Stimulated activated CD8-positive, alpha-beta memory T cell treated with anti-CD3 and anti-CD28 coated beads, Interleukin-12 subunit alpha, Interleukin-12 subunit beta, amount 100 ng/mL, for 1 hour (primary cell): ENCODE data around the gene SPTBN5.

Source experiments
- DNase-seq: peaks from one replicate; pipeline ENCODE4 v3.0.0-alpha.2; 2020; ENCODE audit warnings: low read depth

The SPTBN5 gene

GRCh38 chr15:41866263-41866703 is 27.6 kb downstream of the SPTBN5 start:
- DNase-seq = no peak

GRCh38 chr15:41865490-41866055 is 28.3 kb downstream of the SPTBN5 start:
- DNase-seq = no peak

GRCh38 chr15:41862515-41863116 is 31.2 kb downstream of the SPTBN5 start:
- no peak for DNase-seq

DNA sequence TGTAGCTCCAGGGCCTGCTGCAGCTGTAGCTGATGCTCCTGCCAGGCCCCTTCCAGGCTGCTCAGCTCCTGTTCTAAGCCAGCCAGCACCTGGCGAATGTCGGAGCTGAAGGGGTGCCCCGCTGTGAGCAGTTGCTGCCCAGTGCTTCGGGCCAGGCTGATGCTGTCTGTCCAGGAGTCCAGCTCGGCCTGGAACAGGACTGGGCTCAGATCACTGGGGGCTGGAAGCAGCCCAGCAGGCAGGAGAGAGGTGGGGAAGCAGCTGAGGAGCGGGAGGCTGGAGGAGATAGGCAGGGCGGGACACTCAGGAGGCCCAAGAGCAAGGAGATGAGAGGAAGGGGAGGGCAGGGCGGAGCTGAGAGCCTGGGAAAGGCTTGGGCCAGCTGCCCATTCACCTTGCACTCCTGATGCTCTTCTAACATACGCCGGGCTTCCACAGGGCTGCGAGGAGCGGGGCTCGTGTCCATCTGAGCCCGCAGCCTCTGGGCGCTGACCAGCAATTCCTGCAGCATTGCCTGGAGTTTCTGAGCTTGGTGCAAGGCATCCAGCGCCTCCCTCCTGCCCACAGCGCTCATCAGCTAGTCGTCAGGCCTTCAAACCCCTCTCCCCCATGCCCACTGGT is 32.0 kb downstream of the SPTBN5 start:
- DNase-seq = no peak

DNA sequence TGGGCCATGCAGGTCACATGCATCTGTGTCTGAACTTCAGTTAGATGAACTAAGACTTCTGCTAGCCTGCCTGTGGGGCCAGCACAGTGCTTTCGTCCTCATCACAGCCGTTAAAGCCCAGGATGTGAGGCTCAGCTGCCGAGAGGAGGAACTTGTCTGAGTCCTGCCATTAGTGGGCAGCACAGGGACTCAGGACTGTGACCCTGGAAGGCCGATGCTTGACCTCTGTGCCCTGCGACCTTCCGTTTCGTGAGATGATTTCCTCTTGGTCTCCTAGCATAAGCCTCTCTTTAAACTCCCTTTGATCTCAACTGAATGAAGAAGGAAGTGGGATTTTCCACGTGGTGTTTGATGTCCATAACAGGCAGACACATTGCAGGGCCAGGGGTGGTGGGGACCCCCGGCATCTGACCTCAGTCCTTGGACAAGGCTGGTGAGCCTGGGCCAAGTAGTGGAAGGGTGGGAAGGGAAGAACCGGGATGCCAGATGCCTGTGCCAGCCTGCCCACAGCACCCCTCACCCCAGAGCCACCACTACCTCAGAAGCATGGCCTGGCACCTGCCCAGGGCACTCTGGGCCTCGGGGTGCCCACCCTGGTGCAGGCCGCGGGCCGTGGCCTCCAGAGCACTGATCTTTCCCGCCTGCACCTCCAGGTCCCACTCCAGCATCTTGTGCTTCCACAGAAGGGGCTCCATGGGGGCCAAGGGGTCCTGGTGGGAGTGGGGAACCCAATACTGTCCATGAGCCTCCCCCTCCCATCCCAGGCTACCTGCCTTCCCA is 33.6 kb downstream of the SPTBN5 start:
- DNase-seq = no peak

DNA sequence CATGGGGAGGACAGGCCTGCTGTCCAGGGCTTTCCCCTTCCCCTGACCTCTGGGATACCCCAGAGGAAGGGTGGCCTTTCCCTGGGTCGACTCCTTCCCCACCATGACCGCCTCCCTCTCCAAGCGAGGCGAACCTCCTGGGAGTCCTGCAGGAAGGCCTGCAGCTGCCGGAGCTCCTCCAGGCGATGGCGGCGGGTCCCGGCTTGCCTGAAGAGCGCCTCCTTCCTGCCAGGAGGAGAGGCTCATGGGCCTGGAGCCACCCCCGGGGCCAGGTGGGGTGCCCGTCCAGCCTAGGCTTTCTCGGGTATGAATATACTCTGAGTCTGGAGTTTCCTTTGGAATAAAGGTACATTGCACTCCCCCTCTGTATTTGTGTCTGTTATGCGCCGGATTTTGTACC is 35.1 kb downstream of the SPTBN5 start:
- no peak for DNase-seq

GRCh38 chr15:41857316-41857715 is 36.5 kb downstream of the SPTBN5 start:
- DNase-seq = no peak

- DNase-seq = no peak
These were observed 37.1 kb downstream of the SPTBN5 start for GRCh38 chr15:41856716-41857115.

GRCh38 chr15:41856262-41856661 is 37.6 kb downstream of the SPTBN5 start:
- DNase-seq = no peak

DNA sequence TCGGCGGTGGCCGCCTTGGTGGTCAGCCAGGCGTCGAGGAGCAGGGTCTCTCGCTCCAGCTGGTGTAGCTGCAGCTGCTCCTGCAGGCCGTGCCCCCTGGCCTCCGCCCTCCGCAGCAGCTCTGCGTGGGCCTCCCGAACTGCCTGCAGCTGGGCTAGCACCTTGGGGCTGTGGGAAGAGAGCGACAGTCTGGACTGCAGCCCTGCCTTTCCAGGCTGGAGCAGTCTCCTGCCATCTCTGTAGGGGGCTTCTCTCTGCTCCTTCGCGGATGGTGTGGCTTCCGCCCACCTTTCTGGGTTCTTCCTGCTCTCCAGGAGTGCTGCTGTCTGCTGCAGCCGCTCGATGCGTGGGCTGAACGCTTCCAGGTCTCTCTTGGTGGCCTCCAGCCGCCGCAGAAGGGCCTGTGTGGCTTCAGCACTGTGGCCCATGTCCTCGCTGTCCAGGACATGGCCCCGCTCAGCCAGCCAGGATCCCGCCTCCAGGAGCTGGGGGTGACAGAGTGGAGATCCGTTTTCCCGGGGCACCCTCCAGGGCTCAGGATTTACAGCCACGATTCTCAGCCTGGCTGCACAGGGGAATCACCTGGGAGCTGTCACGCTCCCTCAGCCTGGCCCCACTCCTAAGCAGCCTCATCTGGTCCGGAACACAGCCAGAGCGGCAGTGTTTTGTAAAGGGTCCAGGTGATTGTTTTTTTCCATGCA is 38.4 kb downstream of the SPTBN5 start:
- no peak for DNase-seq

DNA sequence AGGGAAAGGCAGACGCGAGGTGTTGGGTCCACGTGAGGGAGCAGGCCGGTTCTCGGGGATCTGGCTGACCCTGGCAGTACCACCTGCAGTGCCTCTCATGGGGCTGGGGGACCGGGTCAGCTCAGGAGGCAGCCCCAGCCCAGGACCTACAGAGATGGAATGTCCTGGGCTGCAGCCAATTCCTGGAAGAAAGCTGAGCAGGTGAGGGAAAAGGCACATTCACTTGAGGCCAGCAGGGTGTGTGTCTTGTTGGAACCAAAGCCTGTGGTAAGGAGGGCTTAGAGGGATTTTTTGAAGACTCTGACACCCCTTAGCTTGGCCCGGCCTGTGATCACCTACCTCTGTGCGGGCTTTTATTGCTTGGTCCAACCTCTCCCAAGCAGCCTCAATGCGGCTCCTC is 39.4 kb downstream of the SPTBN5 start:
- no peak for DNase-seq

DNA sequence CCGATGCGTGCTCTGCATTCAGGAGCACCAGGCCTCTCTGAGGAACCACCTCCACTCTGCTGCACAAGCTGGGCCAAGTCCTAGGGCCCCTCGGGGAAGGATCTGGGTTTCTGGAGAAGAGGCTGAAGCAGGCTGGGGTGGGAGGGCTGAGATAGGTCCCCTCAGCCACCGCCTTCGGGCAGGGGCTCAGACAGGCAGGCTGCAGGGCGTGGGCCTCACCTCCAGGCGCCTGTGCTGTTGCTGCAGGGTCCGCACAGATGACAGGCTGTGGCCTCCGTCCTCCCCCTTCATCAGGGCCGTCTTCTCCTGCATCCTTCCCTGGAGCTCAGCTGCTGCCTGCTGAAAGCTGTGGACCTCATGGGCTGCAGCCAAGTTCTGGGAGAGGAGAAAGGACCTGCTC is 40.0 kb downstream of the SPTBN5 start:
- DNase-seq = no peak

- no peak for DNase-seq
These were observed 40.9 kb downstream of the SPTBN5 start for GRCh38 chr15:41852736-41853590.

- no peak for DNase-seq
These were observed 42.0 kb downstream of the SPTBN5 start for GRCh38 chr15:41851755-41852370.

- DNase-seq = no peak
These were observed 42.7 kb downstream of the SPTBN5 start for GRCh38 chr15:41851167-41851523.

GRCh38 chr15:41850482-41851166 is 43.2 kb downstream of the SPTBN5 start:
- DNase-seq = no peak

DNA sequence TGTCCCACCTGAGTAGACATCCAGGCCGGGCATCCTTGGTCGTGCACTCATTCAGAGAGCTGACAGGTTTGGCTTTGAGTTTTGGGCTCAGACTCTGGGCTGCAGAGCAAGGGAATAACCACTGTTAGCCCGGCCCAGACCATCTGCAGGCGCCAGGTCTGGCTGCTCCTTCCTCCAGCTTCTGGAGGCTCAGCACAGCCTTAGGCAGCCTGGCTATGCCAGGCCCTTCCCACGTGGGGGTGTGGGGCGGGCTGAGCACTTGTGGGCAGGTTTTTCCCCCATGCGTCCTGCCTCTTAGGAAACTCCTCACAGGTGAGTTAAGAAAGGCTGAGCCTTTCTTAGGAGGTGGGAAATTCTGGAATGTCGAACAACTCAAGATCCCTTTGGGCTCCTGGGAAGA is 44.0 kb downstream of the SPTBN5 start:
- no peak for DNase-seq

GRCh38 chr15:41849204-41849603 is 44.6 kb downstream of the SPTBN5 start:
- no peak for DNase-seq

DNA sequence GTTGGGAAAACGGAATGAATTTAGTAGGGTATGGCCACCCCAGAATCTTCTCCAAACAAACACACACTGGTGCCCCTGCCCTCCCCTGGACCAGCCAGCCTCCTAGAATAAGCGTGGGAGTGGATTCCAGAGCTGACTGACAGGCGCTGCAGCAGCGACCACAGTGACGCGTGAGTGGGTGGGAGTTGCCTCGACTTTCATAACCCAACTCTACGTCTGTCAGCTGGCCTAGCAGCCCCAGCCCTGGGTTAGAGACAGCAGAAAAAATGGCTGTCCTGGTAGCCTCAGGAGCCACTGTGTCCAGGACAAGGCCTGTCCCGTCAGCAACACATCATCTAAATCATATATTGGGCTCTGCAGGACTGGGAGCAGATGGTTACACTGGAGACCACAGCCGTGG is 45.2 kb downstream of the SPTBN5 start:
- no peak for DNase-seq

GRCh38 chr15:41847981-41848380 is 45.9 kb downstream of the SPTBN5 start:
- DNase-seq = no peak
